Measurements from ENCODE around the gene PUS3.
A peak's percentile ranks its signal among the peaks of the same experiment; 100 is the strongest.

The PUS3 gene

GRCh38 chr11:125941619-125942611, 38.9 kb upstream of the PUS3 start:
- DNase-seq (ENCODE audit: extremely low read depth in 1 of 2, low read depth in 1 of 2): peak in 1 of 2 donors; percentile 24

- no peak for DNase-seq (ENCODE audit: extremely low read depth in 1 of 2, low read depth in 1 of 2)
These were observed 38.2 kb upstream of the PUS3 start for GRCh38 chr11:125941267-125941618.

GRCh38 chr11:125940145-125940544, 37.1 kb upstream of the PUS3 start:
- DNase-seq (ENCODE audit: extremely low read depth in 1 of 2, low read depth in 1 of 2): no peak

GRCh38 chr11:125939081-125939521, 36.1 kb upstream of the PUS3 start:
- no peak for DNase-seq (ENCODE audit: extremely low read depth in 1 of 2, low read depth in 1 of 2)

- DNase-seq (ENCODE audit: extremely low read depth in 1 of 2, low read depth in 1 of 2): no peak
These were observed 35.4 kb upstream of the PUS3 start for GRCh38 chr11:125938418-125938817.

GRCh38 chr11:125935618-125936199, 32.7 kb upstream of the PUS3 start:
- no peak for DNase-seq (ENCODE audit: extremely low read depth in 1 of 2, low read depth in 1 of 2)

GRCh38 chr11:125935056-125935455, 32.0 kb upstream of the PUS3 start:
- no peak for DNase-seq (ENCODE audit: extremely low read depth in 1 of 2, low read depth in 1 of 2)

GRCh38 chr11:125934473-125934872, 31.5 kb upstream of the PUS3 start:
- DNase-seq (ENCODE audit: extremely low read depth in 1 of 2, low read depth in 1 of 2): no peak

GRCh38 chr11:125933030-125933813, 30.2 kb upstream of the PUS3 start:
- no peak for DNase-seq (ENCODE audit: extremely low read depth in 1 of 2, low read depth in 1 of 2)

GRCh38 chr11:125932301-125932700, 29.3 kb upstream of the PUS3 start:
- DNase-seq (ENCODE audit: extremely low read depth in 1 of 2, low read depth in 1 of 2): no peak

- DNase-seq (ENCODE audit: extremely low read depth in 1 of 2, low read depth in 1 of 2): no peak
These were observed 28.7 kb upstream of the PUS3 start for GRCh38 chr11:125931668-125932067.

GRCh38 chr11:125931116-125931515, 28.1 kb upstream of the PUS3 start:
- no peak for DNase-seq (ENCODE audit: extremely low read depth in 1 of 2, low read depth in 1 of 2)

GRCh38 chr11:125930076-125930450, 27.1 kb upstream of the PUS3 start:
- no peak for DNase-seq (ENCODE audit: extremely low read depth in 1 of 2, low read depth in 1 of 2)

- DNase-seq (ENCODE audit: extremely low read depth in 1 of 2, low read depth in 1 of 2): no peak
These were observed 26.6 kb upstream of the PUS3 start for GRCh38 chr11:125929445-125930075.

GRCh38 chr11:125926682-125927081, 23.7 kb upstream of the PUS3 start:
- no peak for DNase-seq (ENCODE audit: extremely low read depth in 1 of 2, low read depth in 1 of 2)

GRCh38 chr11:125925804-125926203, 22.8 kb upstream of the PUS3 start:
- DNase-seq (ENCODE audit: extremely low read depth in 1 of 2, low read depth in 1 of 2): no peak

GRCh38 chr11:125925247-125925740, 22.3 kb upstream of the PUS3 start:
- no peak for DNase-seq (ENCODE audit: extremely low read depth in 1 of 2, low read depth in 1 of 2)

- DNase-seq (ENCODE audit: extremely low read depth in 1 of 2, low read depth in 1 of 2): no peak
These were observed 21.5 kb upstream of the PUS3 start for GRCh38 chr11:125924384-125925007.

GRCh38 chr11:125923633-125924032, 20.6 kb upstream of the PUS3 start:
- DNase-seq (ENCODE audit: extremely low read depth in 1 of 2, low read depth in 1 of 2): no peak

GRCh38 chr11:125923012-125923579, 20.1 kb upstream of the PUS3 start:
- no peak for DNase-seq (ENCODE audit: extremely low read depth in 1 of 2, low read depth in 1 of 2)
